Right ventricle myocardium inferior (tissue), 1 donor: ENCODE results near the gene SRL. TPM values are rescaled to one million over a fixed set of nuclear protein-coding genes. Genes with fewer than 3 reads are reported as not detected.
"Not testable (repeated sequence)": the region's sequence is repeated elsewhere in the genome, so short reads cannot be mapped to it uniquely, and the experiment has no call there.

Experiments
- ATAC-seq: fragments of 200-7000 bp; cut with Tn5 transposase; one replicate; pipeline ENCODE4 v1.9.1; 2020; ENCODE audit warnings: mild to moderate bottlenecking, moderate library complexity
- DNase-seq: peaks from one replicate; pipeline ENCODE4 v3.0.0; 2021; ENCODE audit errors: missing footprints
- intact Hi-C: fragments of 100-400 bp; cut with DNase I; formaldehyde crosslinking; loops from one replicate; pipeline ENCODE4 v1.11.0; 2022
- total RNA-seq: library from RNA; stranded (reverse); fragmentation: NEBNext Ultra II Directional; extraction: Animal tissue kit (Norgen Biotek cat#: 25700); gene quantifications from one replicate; pipeline ENCODE4 v1.2.1, GENCODE V29; 2021
- donor health status: DM: no; HTN: yes; CAD: no; lungs with severe emphysema.

The SRL gene
- total RNA-seq, 1 donor from 2014 or later: 419 TPM

- ATAC-seq, intact Hi-C loops, DNase-seq: not testable (repeated sequence)
Observed at GRCh38 chr16:4153364-4153763, 88.5 kb downstream of the SRL start.

GRCh38 chr16:4152267-4152666 is 89.6 kb downstream of the SRL start:
- no peak for ATAC-seq
- intact Hi-C loops: no loop called here
- DNase-seq: no peak

- ATAC-seq (no peak), DNase-seq (no peak)
- intact Hi-C loops: no loop called here
Observed at GRCh38 chr16:4147236-4147635, 94.6 kb downstream of the SRL start.

- intact Hi-C loops: no loop called here
- ATAC-seq: peak; percentile 28
- no peak for DNase-seq
Observed at GRCh38 chr16:4142268-4142667, 99.6 kb downstream of the SRL start.

- ATAC-seq: no peak
- intact Hi-C loops: no loop called here
Observed at GRCh38 chr16:4141604-4142003, 100.3 kb downstream of the SRL start.

GRCh38 chr16:4140652-4141051 is 101.2 kb downstream of the SRL start:
- ATAC-seq: no peak
- intact Hi-C loops: no loop called here

More at GRCh38 chr16:4141604-4142003, 100.3 kb downstream of the SRL start:
- no peak for DNase-seq

GRCh38 chr16:4139968-4140367 is 101.9 kb downstream of the SRL start:
- DNase-seq (no peak), ATAC-seq (no peak)
- intact Hi-C loops: no loop called here

More at GRCh38 chr16:4140652-4141051, 101.2 kb downstream of the SRL start:
- no peak for DNase-seq

Other genes with a start within 250 kb of the SRL start
- 48.2 TPM for gene ADCY9, start 125.6 kb downstream of the SRL start, total RNA-seq
- gene TFAP4, start 30.9 kb upstream of the SRL start, total RNA-seq: 4.4 TPM
- 16.0 TPM for gene GLIS2, start 74.0 kb upstream of the SRL start, total RNA-seq
- gene PAM16, start 109.2 kb upstream of the SRL start, total RNA-seq: 73.4 TPM
- 6.4 TPM for gene VASN, start 129.8 kb upstream of the SRL start, total RNA-seq
- gene CORO7, start 174.5 kb upstream of the SRL start, total RNA-seq: 11.6 TPM
- 71.4 TPM for gene DNAJA3, start 183.8 kb upstream of the SRL start, total RNA-seq
- 26.0 TPM for gene NMRAL1, start 232.5 kb upstream of the SRL start, total RNA-seq
- 126 TPM for gene HMOX2, start 234.3 kb upstream of the SRL start, total RNA-seq